ENCODE data around the gene MYLK4.

DNA sequence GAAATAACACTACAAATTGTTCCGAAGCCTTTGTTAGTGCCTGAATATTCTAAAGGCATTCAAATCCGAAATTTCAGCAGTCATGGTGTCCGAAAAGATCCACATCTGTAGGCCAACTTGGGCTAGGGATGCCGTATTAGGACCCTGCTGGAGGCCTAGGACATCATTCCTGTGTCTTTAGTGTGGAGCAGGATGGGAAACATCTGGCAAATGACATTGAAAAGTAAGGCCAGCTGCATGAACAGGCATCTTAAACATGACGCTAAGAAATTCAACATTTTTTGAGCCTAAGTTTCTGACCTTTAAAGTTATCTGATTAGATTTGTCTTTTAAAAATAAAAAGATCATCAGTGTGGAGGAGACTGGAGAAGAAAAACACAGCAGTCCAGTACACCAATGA lies 91.3 kb downstream of the MYLK4 start:
- no peak for TF ChIP-seq EZH2 (IDR thresholded peaks at IDR 0.05; ENCODE audit: insufficient read depth, low read length)
- TF ChIP-seq, protein P1, sequence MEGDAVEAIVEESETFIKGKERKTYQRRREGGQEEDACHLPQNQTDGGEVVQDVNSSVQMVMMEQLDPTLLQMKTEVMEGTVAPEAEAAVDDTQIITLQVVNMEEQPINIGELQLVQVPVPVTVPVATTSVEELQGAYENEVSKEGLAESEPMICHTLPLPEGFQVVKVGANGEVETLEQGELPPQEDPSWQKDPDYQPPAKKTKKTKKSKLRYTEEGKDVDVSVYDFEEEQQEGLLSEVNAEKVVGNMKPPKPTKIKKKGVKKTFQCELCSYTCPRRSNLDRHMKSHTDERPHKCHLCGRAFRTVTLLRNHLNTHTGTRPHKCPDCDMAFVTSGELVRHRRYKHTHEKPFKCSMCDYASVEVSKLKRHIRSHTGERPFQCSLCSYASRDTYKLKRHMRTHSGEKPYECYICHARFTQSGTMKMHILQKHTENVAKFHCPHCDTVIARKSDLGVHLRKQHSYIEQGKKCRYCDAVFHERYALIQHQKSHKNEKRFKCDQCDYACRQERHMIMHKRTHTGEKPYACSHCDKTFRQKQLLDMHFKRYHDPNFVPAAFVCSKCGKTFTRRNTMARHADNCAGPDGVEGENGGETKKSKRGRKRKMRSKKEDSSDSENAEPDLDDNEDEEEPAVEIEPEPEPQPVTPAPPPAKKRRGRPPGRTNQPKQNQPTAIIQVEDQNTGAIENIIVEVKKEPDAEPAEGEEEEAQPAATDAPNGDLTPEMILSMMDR (IDR thresholded peaks at IDR 0.05; ENCODE audit: insufficient read depth, low read depth, low read length), result no peak

Data from astrocyte (in vitro differentiated cells and primary cell).